ENCODE measurements around the gene DUOX2. TPM values are rescaled to one million over a fixed set of nuclear protein-coding genes. Genes with fewer than 3 reads are reported as not detected.

The DUOX2 gene
- polyA plus RNA-seq, 1 donor (not counting 4 experiments of a cell fraction or from before 2014, with no cell fraction given) = 0.31 TPM

DNA sequence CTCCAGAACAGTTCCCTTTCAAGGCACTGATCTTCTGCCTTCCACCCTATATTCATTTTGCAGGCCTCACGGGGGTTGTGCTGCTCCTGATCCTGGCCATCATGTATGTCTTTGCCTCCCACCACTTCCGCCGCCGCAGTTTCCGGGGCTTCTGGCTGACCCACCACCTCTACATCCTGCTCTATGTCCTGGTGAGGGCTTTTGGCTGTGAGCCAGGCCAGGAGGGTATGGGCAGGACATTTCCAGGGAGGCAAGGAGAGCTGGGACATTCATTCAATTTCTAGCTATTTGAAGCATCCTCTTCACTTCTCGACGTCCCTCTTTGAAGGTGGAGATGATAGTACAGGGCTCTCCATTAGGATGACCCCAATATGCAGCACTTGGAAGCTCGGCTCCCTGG lies 41.8 kb upstream of the DUOX2 start:
- Histone ChIP-seq H3K9ac (ENCODE audit: control insufficient read depth, extremely low read depth, insufficient read depth, low read length) (no peak overlapping the region), H4K20me1 (ENCODE audit: control insufficient read depth, extremely low read depth, insufficient read depth, low read length) (no peaks in the 10 kb centered on the region), H3K4me1 (ENCODE audit: control insufficient read depth, extremely low read depth, insufficient read depth, low read length) (peaks cover 26% of the 10 kb centered on the region), H3K27me3 (ENCODE audit: control insufficient read depth, extremely low read depth, insufficient read depth, low read length) (no peaks in the 10 kb centered on the region), H3K79me2 (ENCODE audit: control insufficient read depth, insufficient read depth, low read length) (no peaks in the 10 kb centered on the region), H3K4me3 (ENCODE audit: control insufficient read depth in 2 of 3, extremely low read depth in 1 of 3, insufficient read depth in 2 of 3, low read depth in 1 of 3, low read length in 3 of 3) (no peak overlapping the region), H2AFZ (ENCODE audit: control insufficient read depth, low read length) (no peak overlapping the region), H3K27ac (ENCODE audit: control insufficient read depth, insufficient read depth, low read length) (no peak overlapping the region), H3K9me1 (ENCODE audit: control insufficient read depth, extremely low read depth, insufficient read depth, low read length) (no peaks in the 10 kb centered on the region), H3K9me3 (ENCODE audit: control insufficient read depth, low read depth, low read length) (no peaks in the 10 kb centered on the region), H3K36me3 (ENCODE audit: control insufficient read depth in 2 of 2, extremely low read depth in 1 of 2, insufficient read depth in 2 of 2, low read length in 2 of 2) (peaks cover 11 to 25% of the 10 kb centered on the region in 2 experiments), H3K4me2 (ENCODE audit: control insufficient read depth, extremely low read depth, insufficient read depth, low read depth, low read length) (no peak overlapping the region)
- DNase-seq (ENCODE audit: low read depth, low spot score) (no peak), FAIRE-seq (no peak)
- TF ChIP-seq, protein P1, sequence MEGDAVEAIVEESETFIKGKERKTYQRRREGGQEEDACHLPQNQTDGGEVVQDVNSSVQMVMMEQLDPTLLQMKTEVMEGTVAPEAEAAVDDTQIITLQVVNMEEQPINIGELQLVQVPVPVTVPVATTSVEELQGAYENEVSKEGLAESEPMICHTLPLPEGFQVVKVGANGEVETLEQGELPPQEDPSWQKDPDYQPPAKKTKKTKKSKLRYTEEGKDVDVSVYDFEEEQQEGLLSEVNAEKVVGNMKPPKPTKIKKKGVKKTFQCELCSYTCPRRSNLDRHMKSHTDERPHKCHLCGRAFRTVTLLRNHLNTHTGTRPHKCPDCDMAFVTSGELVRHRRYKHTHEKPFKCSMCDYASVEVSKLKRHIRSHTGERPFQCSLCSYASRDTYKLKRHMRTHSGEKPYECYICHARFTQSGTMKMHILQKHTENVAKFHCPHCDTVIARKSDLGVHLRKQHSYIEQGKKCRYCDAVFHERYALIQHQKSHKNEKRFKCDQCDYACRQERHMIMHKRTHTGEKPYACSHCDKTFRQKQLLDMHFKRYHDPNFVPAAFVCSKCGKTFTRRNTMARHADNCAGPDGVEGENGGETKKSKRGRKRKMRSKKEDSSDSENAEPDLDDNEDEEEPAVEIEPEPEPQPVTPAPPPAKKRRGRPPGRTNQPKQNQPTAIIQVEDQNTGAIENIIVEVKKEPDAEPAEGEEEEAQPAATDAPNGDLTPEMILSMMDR (optimal IDR thresholded peaks at IDR 0.05 in 1 of 3, IDR thresholded peaks at IDR 0.05 in 1 of 3, conservative IDR thresholded peaks at IDR 0.05 in 1 of 3; ENCODE audit: extremely low read depth in 1 of 3, insufficient read depth in 2 of 3, low read length in 3 of 3) = no peak
- dilution Hi-C loops (cut with MboI; ENCODE audit: extremely low pct_ligation_motif_present, low sequenced_read_pairs) = no loop called here

DNA sequence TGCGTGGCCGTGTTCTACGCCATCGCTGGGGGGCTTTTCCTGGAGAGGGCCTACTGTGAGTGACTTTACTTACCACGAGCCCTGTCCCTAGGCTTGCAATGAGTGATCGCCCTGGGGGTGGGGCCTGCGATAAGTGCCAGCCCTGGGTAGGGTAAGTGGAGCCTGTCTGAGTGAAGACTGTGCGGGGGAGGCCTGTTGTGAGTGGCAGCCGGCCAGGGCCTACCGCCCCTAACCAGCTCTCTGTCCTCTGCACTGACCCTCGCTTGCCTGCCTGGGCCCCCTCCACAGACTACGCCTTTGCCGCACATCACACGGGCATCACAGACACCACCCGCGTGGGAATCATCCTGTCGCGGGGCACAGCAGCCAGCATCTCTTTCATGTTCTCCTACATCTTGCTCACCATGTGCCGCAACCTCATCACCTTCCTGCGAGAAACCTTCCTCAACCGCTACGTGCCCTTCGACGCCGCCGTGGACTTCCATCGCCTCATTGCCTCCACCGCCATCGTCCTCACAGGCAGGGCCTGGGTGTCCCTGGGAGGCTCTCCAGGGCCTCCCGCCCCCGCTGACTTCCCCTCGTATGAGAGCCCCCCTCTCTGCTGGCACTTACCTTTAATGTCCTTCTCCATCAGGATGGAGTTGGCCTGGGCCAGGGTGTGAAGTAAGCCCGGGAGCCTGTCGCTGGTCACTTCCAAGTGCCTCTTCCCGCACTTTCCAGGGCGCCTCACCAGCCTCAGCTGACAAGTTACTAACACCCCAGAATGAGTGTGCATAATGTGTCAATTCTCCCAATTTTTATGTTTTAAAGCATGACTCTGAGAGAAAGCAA lies 38.2 kb upstream of the DUOX2 start:
- dilution Hi-C loops (cut with MboI; ENCODE audit: extremely low pct_ligation_motif_present, low sequenced_read_pairs) = no loop called here
- H3K4me1 ChIP-seq (ENCODE audit: control insufficient read depth, extremely low read depth, insufficient read depth, low read length) = peaks cover 26% of the 10 kb centered on the region
- no peaks in the 10 kb centered on the region for H3K79me2 ChIP-seq (ENCODE audit: control insufficient read depth, insufficient read depth, low read length)
- H3K9me1 ChIP-seq (ENCODE audit: control insufficient read depth, extremely low read depth, insufficient read depth, low read length) = peaks cover 3% of the 10 kb centered on the region
- H4K20me1 ChIP-seq (ENCODE audit: control insufficient read depth, extremely low read depth, insufficient read depth, low read length) = no peaks in the 10 kb centered on the region
- FAIRE-seq (no peak), DNase-seq (ENCODE audit: low read depth, low spot score) (no peak)
- H3K9ac ChIP-seq (ENCODE audit: control insufficient read depth, extremely low read depth, insufficient read depth, low read length) = no peak overlapping the region
- H3K4me2 ChIP-seq (ENCODE audit: control insufficient read depth, extremely low read depth, insufficient read depth, low read depth, low read length) = no peak overlapping the region
- H3K27ac ChIP-seq (ENCODE audit: control insufficient read depth, insufficient read depth, low read length) = no peak overlapping the region
- H2AFZ ChIP-seq (ENCODE audit: control insufficient read depth, low read length) = no peak overlapping the region
- H3K9me3 ChIP-seq (ENCODE audit: control insufficient read depth, low read depth, low read length) = no peaks in the 10 kb centered on the region
- TF ChIP-seq EZH2 (IDR thresholded peaks at IDR 0.05; ENCODE audit: low read length) = no peak
- TF ChIP-seq, protein P1 (optimal IDR thresholded peaks at IDR 0.05 in 1 of 3, IDR thresholded peaks at IDR 0.05 in 1 of 3, conservative IDR thresholded peaks at IDR 0.05 in 1 of 3; ENCODE audit: extremely low read depth in 1 of 3, insufficient read depth in 2 of 3, low read length in 3 of 3) = no peak
- peaks cover 16 to 27% of the 10 kb centered on the region in 2 experiments for H3K36me3 ChIP-seq (ENCODE audit: control insufficient read depth in 2 of 2, extremely low read depth in 1 of 2, insufficient read depth in 2 of 2, low read length in 2 of 2)
- no peaks in the 10 kb centered on the region for H3K27me3 ChIP-seq (ENCODE audit: control insufficient read depth, extremely low read depth, insufficient read depth, low read length)
- no peak overlapping the region for H3K4me3 ChIP-seq (ENCODE audit: control insufficient read depth in 2 of 3, extremely low read depth in 1 of 3, insufficient read depth in 2 of 3, low read depth in 1 of 3, low read length in 3 of 3)

Measured in keratinocyte (primary cell).